HEK293T (cell line): Measurements from ENCODE around the gene COL24A1.

Experiments used
- ARNT ChIP-seq: fragments of 450-650 bp; IDR thresholded peaks from 2 replicates; pipeline ENCODE4 v1.6.1; 2017; ENCODE audit warnings: mild to moderate bottlenecking
- BHLHE40 ChIP-seq: fragments of 450-650 bp; IDR thresholded peaks from 2 replicates; pipeline ENCODE4 v1.6.1; 2016; ENCODE audit warnings: mild to moderate bottlenecking, moderate library complexity, borderline replicate concordance
- CTBP1 ChIP-seq: fragments of 450-650 bp; IDR thresholded peaks from 2 replicates; pipeline ENCODE4 v1.6.1; 2016; ENCODE audit warnings: borderline replicate concordance
- ELF4 ChIP-seq: fragments of 450-650 bp; IDR thresholded peaks from 2 replicates; pipeline ENCODE4 v1.6.1; 2017; ENCODE audit warnings: antibody characterized with exemption
- FOXA1 ChIP-seq: fragments of 450-650 bp; IDR thresholded peaks from 2 replicates; pipeline ENCODE4 v1.6.1; 2016; ENCODE audit warnings: mild to moderate bottlenecking
- FOXK2 ChIP-seq: fragments of 450-650 bp; IDR thresholded peaks from 2 replicates; pipeline ENCODE4 v1.6.1; 2016; ENCODE audit warnings: mild to moderate bottlenecking
- L3MBTL2 ChIP-seq: fragments of 450-650 bp; conservative IDR thresholded peaks from 2 replicates; pipeline ENCODE4 v1.6.1; 2016; ENCODE audit warnings: mild to moderate bottlenecking
- LEF1 ChIP-seq: fragments of 450-650 bp; IDR thresholded peaks from 2 replicates; pipeline ENCODE4 v1.6.1; 2017; ENCODE audit warnings: mild to moderate bottlenecking, borderline replicate concordance
- SP1 ChIP-seq: fragments of 450-650 bp; IDR thresholded peaks from 2 replicates; pipeline ENCODE4 v1.6.1; 2017
- SUZ12 ChIP-seq: fragments of 450-650 bp; IDR thresholded peaks from 2 replicates; pipeline ENCODE4 v1.6.1; 2016; ENCODE audit warnings: mild to moderate bottlenecking
- TARDBP ChIP-seq: fragments of 450-650 bp; IDR thresholded peaks from 2 replicates; pipeline ENCODE4 v1.6.1; 2016
- ZNF384 ChIP-seq: fragments of 450-650 bp; IDR thresholded peaks from 2 replicates; pipeline ENCODE4 v1.6.1; 2016

GRCh38 chr1:86190873-86191272 lies 34.3 kb upstream of the COL24A1 start:
- TF ChIP-seq ZNF384 = no peak
- no peak for TF ChIP-seq SUZ12
- TF ChIP-seq L3MBTL2 = no peak
- TF ChIP-seq FOXK2 = no peak
- TF ChIP-seq SP1 = no peak
- no peak for TF ChIP-seq BHLHE40
- TF ChIP-seq ARNT = no peak
- no peak for TF ChIP-seq CTBP1
- no peak for TF ChIP-seq FOXA1
- no peak for TF ChIP-seq TARDBP
- no peak for TF ChIP-seq LEF1
- no peak for TF ChIP-seq ELF4
